HEK293 (cell line): ENCODE results near the gene ASPSCR1.

Experiments used
- CTCF ChIA-PET: fragments of 350-600 bp; formaldehyde crosslinking; extraction: SDS; loops from one replicate; lab custom pipeline; 2021; ENCODE audit warnings: antibody characterized with exemption; lab: Yijun Ruan, JAX
- POLR2A ChIA-PET: fragments of 300-600 bp; formaldehyde crosslinking; extraction: SDS; loops from one replicate; lab custom pipeline; 2020; ENCODE audit warnings: antibody characterized with exemption, inconsistent platforms; lab: Yijun Ruan, JAX
- H3K27ac ChIP-seq: fragments of 200-500 bp; sonication (Bioruptor generic); 2 replicates; pipeline ENCODE4 v1.5.1; 2014; ENCODE audit warnings: low read depth, low read length, control low read depth, inconsistent platforms; ENCODE audit errors: extremely low read depth
- H3K36me3 ChIP-seq, 2 experiments: fragments of 200-500 bp in 1 of 2; sonication (Bioruptor generic) in 1 of 2; 1 replicate in 1 of 2; 2 replicates in 1 of 2; pipeline ENCODE4 v1.5.1; 2014 to 2017; ENCODE audit warnings: inconsistent platforms in 2 of 2, low read length in 2 of 2; ENCODE audit not compliant: control insufficient read depth in 2 of 2, insufficient read depth in 1 of 2
- H3K4me1 ChIP-seq: fragments of 200-500 bp; sonication (Bioruptor generic); 2 replicates; pipeline ENCODE4 v1.5.1; 2014; ENCODE audit warnings: mild to moderate bottlenecking, low read length, inconsistent platforms; ENCODE audit not compliant: control insufficient read depth, insufficient read depth
- H3K4me3 ChIP-seq: 2 replicates; pipeline ENCODE4 v1.5.1; 2011; ENCODE audit warnings: low read depth, mild to moderate bottlenecking, control low read depth, low read length, moderate library complexity
- H3K9me3 ChIP-seq: fragments of 200-500 bp; sonication (Bioruptor generic); 2 replicates; pipeline ENCODE4 v1.5.1; 2014; ENCODE audit warnings: low read depth, low read length, inconsistent platforms; ENCODE audit not compliant: control insufficient read depth, insufficient read depth
- BCL11A ChIP-seq: fragments of 450-650 bp; formaldehyde crosslinking; IDR thresholded peaks from 2 replicates; pipeline ENCODE4 v1.5.1; 2016; ENCODE audit warnings: low read depth, missing biosample characterization, missing genetic modification characterization
- MZF1 ChIP-seq: fragments of 450-650 bp; formaldehyde crosslinking; IDR thresholded peaks from 2 replicates; pipeline ENCODE4 v1.5.1; 2017; ENCODE audit warnings: missing biosample characterization, missing genetic modification characterization, borderline replicate concordance
- SETDB1 ChIP-seq: IDR thresholded peaks from one replicate; pipeline ENCODE4 v1.6.1; 2017; ENCODE audit warnings: mild to moderate bottlenecking, low read length, moderate library complexity, mixed read lengths; ENCODE audit not compliant: insufficient read length
- YY1 ChIP-seq: fragments of 450-650 bp; formaldehyde crosslinking; IDR thresholded peaks from 2 replicates; pipeline ENCODE4 v1.5.1; 2018; ENCODE audit warnings: missing biosample characterization, missing genetic modification characterization
- ZNF10 ChIP-seq: fragments of 450-650 bp; formaldehyde crosslinking; IDR thresholded peaks from 2 replicates; pipeline ENCODE4 v1.5.1; 2017; ENCODE audit warnings: missing biosample characterization, missing genetic modification characterization
- ZNF184 ChIP-seq: fragments of 450-650 bp; IDR thresholded peaks from 2 replicates; pipeline ENCODE4 v1.5.1; 2018; ENCODE audit warnings: missing biosample characterization, mild to moderate bottlenecking, missing genetic modification characterization
- ZNF24 ChIP-seq: fragments of 450-650 bp; formaldehyde crosslinking; IDR thresholded peaks from 2 replicates; pipeline ENCODE4 v1.5.1; 2016; ENCODE audit warnings: missing biosample characterization, missing genetic modification characterization
- ZNF510 ChIP-seq: fragments of 450-650 bp; formaldehyde crosslinking; IDR thresholded peaks from 2 replicates; pipeline ENCODE4 v1.5.1; 2018; ENCODE audit warnings: mild to moderate bottlenecking, missing genetic modification characterization, missing biosample characterization; ENCODE audit not compliant: insufficient replicate concordance
- ZNF529 ChIP-seq: fragments of 450-650 bp; formaldehyde crosslinking; IDR thresholded peaks from 2 replicates; pipeline ENCODE4 v1.5.1; 2017; ENCODE audit warnings: missing genetic modification characterization, missing biosample characterization; ENCODE audit not compliant: insufficient replicate concordance
- ZNF530 ChIP-seq: fragments of 450-650 bp; formaldehyde crosslinking; IDR thresholded peaks from 2 replicates; pipeline ENCODE4 v1.5.1; 2016; ENCODE audit warnings: low read depth, missing biosample characterization, missing genetic modification characterization
- ZNF629 ChIP-seq: fragments of 450-650 bp; formaldehyde crosslinking; IDR thresholded peaks from 2 replicates; pipeline ENCODE4 v1.5.1; 2017; ENCODE audit warnings: missing biosample characterization, missing genetic modification characterization
- ZNF660 ChIP-seq: fragments of 450-650 bp; IDR thresholded peaks from 2 replicates; pipeline ENCODE4 v1.5.1; 2018; ENCODE audit warnings: missing biosample characterization, mild to moderate bottlenecking, missing genetic modification characterization
- ZNF707 ChIP-seq: fragments of 450-650 bp; formaldehyde crosslinking; IDR thresholded peaks from 2 replicates; pipeline ENCODE4 v1.5.1; 2016; ENCODE audit warnings: missing biosample characterization, missing genetic modification characterization
- ZNF776 ChIP-seq: fragments of 450-650 bp; formaldehyde crosslinking; IDR thresholded peaks from 2 replicates; pipeline ENCODE4 v1.5.0; 2017; ENCODE audit warnings: missing biosample characterization, missing genetic modification characterization, borderline replicate concordance
- TF ChIP-seq, protein P1 (sequence below): fragments of 450-650 bp; IDR thresholded peaks from 2 replicates; pipeline ENCODE4 v1.5.1; 2018; ENCODE audit warnings: missing biosample characterization, missing genetic modification characterization
- TF ChIP-seq, protein P2 (sequence below): fragments of 450-650 bp; formaldehyde crosslinking; IDR thresholded peaks from 2 replicates; pipeline ENCODE4 v1.5.1; 2016; ENCODE audit warnings: missing biosample characterization, missing genetic modification characterization
- TF ChIP-seq, protein P3 (sequence below): fragments of 450-650 bp; formaldehyde crosslinking; IDR thresholded peaks from 2 replicates; pipeline ENCODE4 v1.5.1; 2016; ENCODE audit warnings: missing biosample characterization, missing genetic modification characterization
- TF ChIP-seq, protein P4 (sequence below): fragments of 450-650 bp; formaldehyde crosslinking; IDR thresholded peaks from 2 replicates; pipeline ENCODE4 v1.5.1; 2016; ENCODE audit warnings: missing biosample characterization, missing genetic modification characterization
- TF ChIP-seq, protein P5 (sequence below): fragments of 450-650 bp; formaldehyde crosslinking; IDR thresholded peaks from 2 replicates; pipeline ENCODE4 v1.5.1; 2016; ENCODE audit warnings: missing biosample characterization, missing genetic modification characterization

Gene ASPSCR1

DNA sequence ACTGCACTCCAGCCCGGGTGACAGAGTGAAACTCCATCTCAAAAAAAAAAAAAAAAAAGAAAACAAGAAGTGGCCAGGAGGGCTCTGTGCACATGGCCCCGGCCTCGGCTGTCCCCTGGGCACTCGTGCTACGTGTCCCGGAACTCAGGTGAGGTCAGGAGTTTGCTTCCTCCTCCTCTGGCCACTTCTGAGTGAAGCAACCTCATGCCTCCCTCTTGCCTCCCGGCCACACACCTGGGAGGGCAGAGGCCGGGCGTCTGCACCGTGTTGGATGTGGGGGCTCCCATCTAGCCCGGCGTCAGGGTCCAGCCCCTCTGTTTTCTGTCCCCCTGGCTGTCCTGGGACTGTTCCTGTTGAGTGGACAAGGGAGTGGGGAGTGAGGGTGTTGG, 22.2 kb downstream of the ASPSCR1 start:
- Histone ChIP-seq H3K27ac (no peak overlapping the region), H3K4me1 (peaks cover 6% of the 10 kb centered on the region; the same call in 1 of the 2 replicates), H3K9me3 (no peaks in the 10 kb centered on the region), H3K4me3 (no peak overlapping the region), H3K36me3 (peaks cover 0 to 6% of the 10 kb centered on the region in 2 experiments; a peak in 1 of 3 replicates)
- ChIA-PET POLR2A (interaction anchor here (0.7 kb wide), 1 partner anchor 189 kb away, joined by 5 read pairs; no protein-coding TSS in a partner anchor), CTCF (interaction anchor here (0.5 kb wide), 1 partner anchor 23 kb away, joined by 3 read pairs; the partner anchor contains the start of gene CENPX)
- TF ChIP-seq, protein P1, sequence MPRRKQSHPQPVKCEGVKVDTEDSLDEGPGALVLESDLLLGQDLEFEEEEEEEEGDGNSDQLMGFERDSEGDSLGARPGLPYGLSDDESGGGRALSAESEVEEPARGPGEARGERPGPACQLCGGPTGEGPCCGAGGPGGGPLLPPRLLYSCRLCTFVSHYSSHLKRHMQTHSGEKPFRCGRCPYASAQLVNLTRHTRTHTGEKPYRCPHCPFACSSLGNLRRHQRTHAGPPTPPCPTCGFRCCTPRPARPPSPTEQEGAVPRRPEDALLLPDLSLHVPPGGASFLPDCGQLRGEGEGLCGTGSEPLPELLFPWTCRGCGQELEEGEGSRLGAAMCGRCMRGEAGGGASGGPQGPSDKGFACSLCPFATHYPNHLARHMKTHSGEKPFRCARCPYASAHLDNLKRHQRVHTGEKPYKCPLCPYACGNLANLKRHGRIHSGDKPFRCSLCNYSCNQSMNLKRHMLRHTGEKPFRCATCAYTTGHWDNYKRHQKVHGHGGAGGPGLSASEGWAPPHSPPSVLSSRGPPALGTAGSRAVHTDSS = no peak
- TF ChIP-seq, protein P2, sequence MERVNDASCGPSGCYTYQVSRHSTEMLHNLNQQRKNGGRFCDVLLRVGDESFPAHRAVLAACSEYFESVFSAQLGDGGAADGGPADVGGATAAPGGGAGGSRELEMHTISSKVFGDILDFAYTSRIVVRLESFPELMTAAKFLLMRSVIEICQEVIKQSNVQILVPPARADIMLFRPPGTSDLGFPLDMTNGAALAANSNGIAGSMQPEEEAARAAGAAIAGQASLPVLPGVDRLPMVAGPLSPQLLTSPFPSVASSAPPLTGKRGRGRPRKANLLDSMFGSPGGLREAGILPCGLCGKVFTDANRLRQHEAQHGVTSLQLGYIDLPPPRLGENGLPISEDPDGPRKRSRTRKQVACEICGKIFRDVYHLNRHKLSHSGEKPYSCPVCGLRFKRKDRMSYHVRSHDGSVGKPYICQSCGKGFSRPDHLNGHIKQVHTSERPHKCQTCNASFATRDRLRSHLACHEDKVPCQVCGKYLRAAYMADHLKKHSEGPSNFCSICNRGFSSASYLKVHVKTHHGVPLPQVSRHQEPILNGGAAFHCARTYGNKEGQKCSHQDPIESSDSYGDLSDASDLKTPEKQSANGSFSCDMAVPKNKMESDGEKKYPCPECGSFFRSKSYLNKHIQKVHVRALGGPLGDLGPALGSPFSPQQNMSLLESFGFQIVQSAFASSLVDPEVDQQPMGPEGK (tag by site-specific recombination) = no peak
- TF ChIP-seq MZF1 (tag by site-specific recombination) (no peak), ZNF776 (tag by site-specific recombination) (no peak), ZNF10 (tag by site-specific recombination) (no peak), ZNF529 (tag by site-specific recombination) (no peak), SETDB1 (no peak), ZNF629 (tag by site-specific recombination) (no peak), BCL11A (no peak), ZNF660 (no peak)
- TF ChIP-seq, protein P3, sequence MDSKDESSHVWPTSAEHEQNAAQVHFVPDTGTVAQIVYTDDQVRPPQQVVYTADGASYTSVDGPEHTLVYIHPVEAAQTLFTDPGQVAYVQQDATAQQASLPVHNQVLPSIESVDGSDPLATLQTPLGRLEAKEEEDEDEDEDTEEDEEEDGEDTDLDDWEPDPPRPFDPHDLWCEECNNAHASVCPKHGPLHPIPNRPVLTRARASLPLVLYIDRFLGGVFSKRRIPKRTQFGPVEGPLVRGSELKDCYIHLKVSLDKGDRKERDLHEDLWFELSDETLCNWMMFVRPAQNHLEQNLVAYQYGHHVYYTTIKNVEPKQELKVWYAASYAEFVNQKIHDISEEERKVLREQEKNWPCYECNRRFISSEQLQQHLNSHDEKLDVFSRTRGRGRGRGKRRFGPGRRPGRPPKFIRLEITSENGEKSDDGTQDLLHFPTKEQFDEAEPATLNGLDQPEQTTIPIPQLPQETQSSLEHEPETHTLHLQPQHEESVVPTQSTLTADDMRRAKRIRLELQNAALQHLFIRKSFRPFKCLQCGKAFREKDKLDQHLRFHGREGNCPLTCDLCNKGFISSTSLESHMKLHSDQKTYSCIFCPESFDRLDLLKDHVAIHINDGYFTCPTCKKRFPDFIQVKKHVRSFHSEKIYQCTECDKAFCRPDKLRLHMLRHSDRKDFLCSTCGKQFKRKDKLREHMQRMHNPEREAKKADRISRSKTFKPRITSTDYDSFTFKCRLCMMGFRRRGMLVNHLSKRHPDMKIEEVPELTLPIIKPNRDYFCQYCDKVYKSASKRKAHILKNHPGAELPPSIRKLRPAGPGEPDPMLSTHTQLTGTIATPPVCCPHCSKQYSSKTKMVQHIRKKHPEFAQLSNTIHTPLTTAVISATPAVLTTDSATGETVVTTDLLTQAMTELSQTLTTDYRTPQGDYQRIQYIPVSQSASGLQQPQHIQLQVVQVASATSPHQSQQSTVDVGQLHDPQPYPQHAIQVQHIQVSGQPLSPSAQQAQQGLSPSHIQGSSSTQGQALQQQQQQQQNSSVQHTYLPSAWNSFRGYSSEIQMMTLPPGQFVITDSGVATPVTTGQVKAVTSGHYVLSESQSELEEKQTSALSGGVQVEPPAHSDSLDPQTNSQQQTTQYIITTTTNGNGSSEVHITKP = no peak
- TF ChIP-seq, protein P4, sequence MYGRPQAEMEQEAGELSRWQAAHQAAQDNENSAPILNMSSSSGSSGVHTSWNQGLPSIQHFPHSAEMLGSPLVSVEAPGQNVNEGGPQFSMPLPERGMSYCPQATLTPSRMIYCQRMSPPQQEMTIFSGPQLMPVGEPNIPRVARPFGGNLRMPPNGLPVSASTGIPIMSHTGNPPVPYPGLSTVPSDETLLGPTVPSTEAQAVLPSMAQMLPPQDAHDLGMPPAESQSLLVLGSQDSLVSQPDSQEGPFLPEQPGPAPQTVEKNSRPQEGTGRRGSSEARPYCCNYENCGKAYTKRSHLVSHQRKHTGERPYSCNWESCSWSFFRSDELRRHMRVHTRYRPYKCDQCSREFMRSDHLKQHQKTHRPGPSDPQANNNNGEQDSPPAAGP (tag by site-specific recombination) = no peak
- TF ChIP-seq, all 188 proteins: peak for 0

DNA sequence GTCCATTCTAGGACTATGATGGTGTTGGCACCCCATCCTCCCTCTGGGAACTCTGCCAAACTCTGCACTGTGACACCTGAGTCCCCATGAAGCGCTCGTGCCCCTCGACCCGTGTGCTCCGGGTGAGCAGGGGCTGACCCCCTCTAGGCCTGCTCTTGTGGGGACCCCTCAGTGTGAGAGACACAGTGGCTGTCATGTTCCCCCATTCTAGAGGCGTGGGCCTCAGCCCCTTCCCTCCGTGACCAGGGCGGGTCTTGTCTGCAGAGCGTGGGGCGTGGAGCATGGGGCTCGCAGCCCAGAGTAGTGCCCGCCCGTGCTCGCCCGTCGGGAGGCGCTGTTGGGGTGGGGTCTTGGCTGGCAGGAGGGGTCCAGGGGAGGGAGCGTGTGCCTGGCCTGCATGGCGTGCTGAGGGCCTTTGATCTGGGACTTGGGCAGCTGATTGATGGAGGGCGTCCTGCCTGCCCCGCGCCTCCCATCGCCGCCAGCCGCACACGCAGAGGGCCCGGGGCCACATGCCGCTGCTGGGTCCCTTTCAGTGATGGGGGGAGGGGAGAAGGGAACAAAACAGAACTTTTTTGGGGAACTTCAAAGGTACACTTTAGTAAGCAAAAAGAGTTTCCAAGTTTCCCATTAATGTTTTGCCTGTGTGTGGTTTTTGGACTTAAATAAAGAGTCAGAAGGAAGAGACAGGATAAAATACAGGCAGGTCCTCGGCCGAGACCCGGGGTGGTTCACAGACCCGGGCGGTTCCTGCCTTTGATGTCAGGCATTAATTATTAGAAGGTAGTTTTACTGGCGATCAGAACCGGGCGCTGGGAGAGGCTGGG, 22.8 kb downstream of the ASPSCR1 start:
- no peak overlapping the region for H3K27ac ChIP-seq
- H3K36me3 ChIP-seq = peaks cover 0 to 6% of the 10 kb centered on the region in 2 experiments; a peak in 1 of 3 replicates
- POLR2A ChIA-PET = no interaction called here
- no peak overlapping the region for H3K4me3 ChIP-seq
- H3K9me3 ChIP-seq = no peaks in the 10 kb centered on the region
- CTCF ChIA-PET = interaction anchor here (0.5 kb wide), 1 partner anchor 22 kb away, joined by 3 read pairs; the partner anchor contains the start of gene CENPX
- H3K4me1 ChIP-seq = peaks cover 6% of the 10 kb centered on the region; the same call in 1 of the 2 replicates
- TF ChIP-seq ZNF510 (tag by site-specific recombination) = no peak
- TF ChIP-seq ZNF530 (tag by site-specific recombination) = no peak
- TF ChIP-seq, protein P5, sequence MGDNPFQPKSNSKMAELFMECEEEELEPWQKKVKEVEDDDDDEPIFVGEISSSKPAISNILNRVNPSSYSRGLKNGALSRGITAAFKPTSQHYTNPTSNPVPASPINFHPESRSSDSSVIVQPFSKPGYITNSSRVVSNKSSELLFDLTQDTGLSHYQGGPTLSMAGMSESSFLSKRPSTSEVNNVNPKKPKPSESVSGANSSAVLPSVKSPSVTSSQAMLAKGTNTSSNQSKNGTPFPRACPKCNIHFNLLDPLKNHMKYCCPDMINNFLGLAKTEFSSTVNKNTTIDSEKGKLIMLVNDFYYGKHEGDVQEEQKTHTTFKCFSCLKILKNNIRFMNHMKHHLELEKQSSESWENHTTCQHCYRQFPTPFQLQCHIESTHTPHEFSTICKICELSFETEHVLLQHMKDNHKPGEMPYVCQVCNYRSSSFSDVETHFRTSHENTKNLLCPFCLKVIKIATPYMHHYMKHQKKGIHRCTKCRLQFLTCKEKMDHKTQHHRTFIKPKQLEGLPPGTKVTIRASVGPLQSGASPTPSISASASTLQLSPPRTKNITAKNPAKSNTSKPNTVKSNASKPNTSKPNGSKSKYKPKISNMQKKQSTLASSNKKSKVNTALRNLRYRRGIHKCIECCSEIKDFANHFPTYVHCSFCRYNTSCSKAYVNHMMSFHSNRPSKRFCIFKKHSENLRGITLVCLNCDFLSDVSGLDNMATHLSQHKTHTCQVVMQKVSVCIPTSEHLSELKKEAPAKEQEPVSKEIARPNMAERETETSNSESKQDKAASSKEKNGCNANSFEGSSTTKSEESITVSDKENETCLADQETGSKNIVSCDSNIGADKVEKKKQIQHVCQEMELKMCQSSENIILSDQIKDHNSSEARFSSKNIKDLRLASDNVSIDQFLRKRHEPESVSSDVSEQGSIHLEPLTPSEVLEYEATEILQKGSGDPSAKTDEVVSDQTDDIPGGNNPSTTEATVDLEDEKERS (tag by site-specific recombination) = no peak
- no peak for TF ChIP-seq ZNF707 (tag by site-specific recombination)
- no peak for TF ChIP-seq YY1 (tag by site-specific recombination)
- no peak for TF ChIP-seq ZNF24 (tag by site-specific recombination)
- no peak for TF ChIP-seq ZNF184 (tag by site-specific recombination)
